ENCODE measurements around the gene TIMM44. TPM values are rescaled to one million over a fixed set of nuclear protein-coding genes. Genes with fewer than 3 reads are reported as not detected.
A peak's percentile ranks its signal among the peaks of the same experiment; 100 is the strongest.

Gene TIMM44
- total and polyA plus RNA-seq, 8 donors = 36.7 to 56.5 (median 43.4) TPM

DNA sequence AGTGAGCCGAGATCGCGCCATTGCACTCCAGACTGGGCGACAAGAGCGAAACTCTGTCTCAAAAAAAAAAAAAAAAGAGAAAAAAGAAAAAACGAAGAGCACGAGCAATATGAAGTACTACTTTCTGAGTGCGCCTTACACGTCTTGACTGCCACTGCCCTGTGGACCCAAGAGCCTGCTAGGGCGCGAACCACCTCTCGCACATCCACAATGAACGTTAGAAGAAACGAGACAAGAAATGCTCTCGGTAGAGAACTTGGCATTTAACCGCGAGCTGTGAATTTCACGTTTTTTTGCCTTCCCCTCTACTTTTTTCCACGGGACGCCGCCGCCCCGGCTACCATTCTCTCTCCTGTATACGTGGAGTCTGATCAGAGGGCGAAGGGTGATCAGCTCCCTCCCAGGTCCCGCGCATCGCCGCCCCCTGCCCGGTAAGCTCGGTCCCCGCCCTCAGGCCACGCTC, 454 bp downstream of the TIMM44 start:
- Histone ChIP-seq H3K9me3 (no peaks in the 10 kb centered on the region), H3K27ac (peak overlapping the region; percentile 86 to 92), H3K4me3 (peak overlapping the region; percentile 74 to 91), H3K27me3 (no peaks in the 10 kb centered on the region), H3K4me1 (peaks cover 7 to 42% of the 10 kb centered on the region in 2 donors), H3K36me3 (peaks cover 0 to 31% of the 10 kb centered on the region in 2 donors)
- DNase-seq (no peak), ATAC-seq (no peak)
- TF ChIP-seq CTCF (IDR thresholded peaks at IDR 0.05) = no peak
- intact Hi-C loops (cut with DNase I) = loop anchor here in 1 of 2 donors (10.0 kb wide), 1 partner anchor 312 kb away; no protein-coding TSS in a partner anchor

DNA sequence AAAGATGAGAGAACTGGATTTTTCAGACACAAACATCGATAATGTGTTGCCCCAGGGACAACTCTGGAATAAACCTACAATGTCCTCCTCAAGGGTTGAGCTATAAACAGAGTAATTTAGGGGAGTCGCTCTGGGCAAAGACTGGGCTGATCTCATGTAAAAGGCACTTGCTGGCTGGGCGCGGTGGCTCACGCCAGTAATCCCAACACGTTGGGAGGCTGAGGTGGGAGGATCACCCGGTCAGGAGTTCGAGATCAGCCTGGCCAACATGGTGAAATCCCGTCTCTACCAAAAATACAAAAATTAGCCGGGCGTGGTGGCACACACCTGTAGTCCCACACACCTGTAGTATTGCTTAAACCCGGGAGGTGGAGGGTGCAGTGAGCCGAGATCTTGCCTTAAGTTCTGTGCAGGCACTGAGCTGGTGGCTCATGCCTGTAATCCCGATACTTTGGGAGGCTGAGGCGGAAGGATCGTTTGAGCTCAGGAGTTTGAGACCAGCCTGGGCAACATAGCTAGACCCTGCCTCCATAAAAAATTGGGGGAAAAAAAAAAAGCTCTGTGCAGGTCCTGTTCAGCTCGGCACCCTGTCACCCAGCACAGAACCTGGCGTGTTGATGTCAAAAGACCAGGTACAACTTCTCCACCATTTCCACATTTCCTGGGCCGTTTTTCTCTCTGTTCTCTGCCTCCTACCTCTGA, 1.4 kb downstream of the TIMM44 start:
- peak overlapping the region in 1 of 2 donors; percentile 74 for H3K4me3 ChIP-seq

DNA sequence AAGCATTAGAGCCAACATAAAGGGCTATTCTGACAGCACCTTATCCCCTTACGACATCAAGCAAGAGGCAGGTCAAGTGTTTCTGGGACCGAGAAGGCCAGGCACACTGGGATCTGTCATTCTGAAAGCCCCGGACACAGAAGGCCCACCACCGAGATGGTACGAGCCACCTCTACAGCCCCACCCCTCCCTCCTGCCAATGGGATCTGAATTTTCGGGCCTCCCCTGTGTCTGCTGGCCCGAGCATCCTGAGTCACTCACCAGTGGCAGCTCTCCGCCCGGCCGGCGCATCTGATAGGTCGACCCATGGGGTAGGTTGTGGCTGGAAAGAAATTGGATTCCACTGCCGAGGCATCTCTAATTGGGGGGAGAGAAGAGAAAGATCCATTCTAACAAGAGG, 2.6 kb downstream of the TIMM44 start:
- intact Hi-C loops (cut with DNase I) = loop anchor here in 1 of 2 donors (10.0 kb wide), 1 partner anchor 314 kb away; no protein-coding TSS in a partner anchor
- ATAC-seq = no peak

More for the DNA sequence above, 1.4 kb downstream of the TIMM44 start:
- Histone ChIP-seq H3K27me3 (no peaks in the 10 kb centered on the region), H3K27ac (no peak overlapping the region), H3K4me1 (peaks cover 7 to 42% of the 10 kb centered on the region in 2 donors), H3K9me3 (no peaks in the 10 kb centered on the region), H3K36me3 (peaks cover 0 to 41% of the 10 kb centered on the region in 2 donors)
- intact Hi-C loops (cut with DNase I) = loop anchor here in 1 of 2 donors (10.0 kb wide), 1 partner anchor 313 kb away; no protein-coding TSS in a partner anchor
- DNase-seq (peak in 1 of 4 donors; percentile 58), ATAC-seq (no peak)
- no peak for TF ChIP-seq CTCF (IDR thresholded peaks at IDR 0.05)

DNA sequence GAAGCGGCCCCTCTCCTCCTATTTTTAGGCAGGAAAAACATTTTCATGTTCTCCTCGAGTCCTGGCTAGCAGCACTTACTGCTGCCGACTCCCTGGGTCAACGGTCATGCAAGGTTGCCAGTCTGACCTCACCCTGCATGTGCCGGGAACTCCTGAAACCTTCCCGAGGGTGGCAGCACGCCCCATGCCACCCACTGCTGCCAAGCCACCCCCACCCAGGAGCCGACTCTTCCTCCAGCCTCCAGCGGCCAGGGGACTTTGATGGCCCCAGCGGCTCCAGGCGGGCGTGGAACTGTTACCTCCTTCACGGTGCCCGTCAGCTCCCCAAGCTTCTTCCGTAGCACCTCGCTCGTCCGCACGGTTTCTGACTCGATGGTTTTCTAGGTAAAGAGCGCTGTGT, 8.7 kb downstream of the TIMM44 start:
- Histone ChIP-seq H3K27me3 (no peaks in the 10 kb centered on the region), H3K9me3 (no peaks in the 10 kb centered on the region), H3K4me3 (no peak overlapping the region), H3K27ac (no peak overlapping the region), H3K4me1 (peaks cover 0 to 4% of the 10 kb centered on the region in 2 donors), H3K36me3 (peaks cover 0 to 100% of the 10 kb centered on the region in 2 donors)
- intact Hi-C loops (cut with DNase I) = no loop called here
- DNase-seq (peak in 1 of 4 donors; percentile 57), ATAC-seq (no peak)
- no peak for TF ChIP-seq CTCF (IDR thresholded peaks at IDR 0.05)

More for the DNA sequence above, 2.6 kb downstream of the TIMM44 start:
- TF ChIP-seq CTCF (IDR thresholded peaks at IDR 0.05) = no peak
- Histone ChIP-seq H3K4me3 (no peak overlapping the region), H3K36me3 (peaks cover 0 to 53% of the 10 kb centered on the region in 2 donors), H3K4me1 (peaks cover 7 to 42% of the 10 kb centered on the region in 2 donors), H3K27ac (no peak overlapping the region), H3K27me3 (no peaks in the 10 kb centered on the region), H3K9me3 (no peaks in the 10 kb centered on the region)
- peak in 1 of 4 donors; percentile 58 for DNase-seq
